Adrenal gland (tissue), 5 donors: Measurements from ENCODE around the gene MRGPRG.
"Not testable (repeated sequence)": the region's sequence is repeated elsewhere in the genome, so short reads cannot be mapped to it uniquely, and the experiment has no call there.

Source experiments
- CTCF ChIP-seq, 6 experiments: fragments of 450-650 bp in 4 of 6; fragments of 200-600 bp in 2 of 6; sonication (generic) in 1 of 6; IDR thresholded peaks; 1 replicate in 5 of 6; 2 replicates in 1 of 6; pipeline versions ENCODE4 v1.5.1 to v1.8.0; 2016 to 2021; ENCODE audit warnings: antibody characterized with exemption in 6 of 6, mild to moderate bottlenecking in 2 of 6, moderate library complexity in 1 of 6
- POLR2A ChIP-seq, 2 donors: fragments of 450-650 bp; IDR thresholded peaks; one replicate each; pipeline ENCODE4 v1.6.1; 2017; ENCODE audit warnings: antibody characterized with exemption in 2 of 2, mild to moderate bottlenecking in 2 of 2, moderate library complexity in 1 of 2
- donor health status: DM: no; HTN: no; CAD: no.

- TF ChIP-seq POLR2A, CTCF (IDR thresholded peaks at IDR 0.05): not testable (repeated sequence)
Measured at GRCh38 chr11:3254773-3255172, 36.2 kb upstream of the MRGPRG start.
